Neural crest cell (in vitro differentiated cells): ENCODE measurements around the gene MKLN1. TPM values are rescaled to one million over a fixed set of nuclear protein-coding genes. Genes with fewer than 3 reads are reported as not detected.

Source experiments
- DNase-seq: peaks from one replicate; pipeline ENCODE4 v3.0.0; 2021; ENCODE audit warnings: low read depth, mixed read lengths, low spot score
- H3K27ac Mint-ChIP-seq: one replicate; pipeline ENCODE4 v1.8.0; 2021; ENCODE audit warnings: mild to moderate bottlenecking, mixed read lengths; ENCODE audit not compliant: unreplicated experiment
- H3K27me3 Mint-ChIP-seq: 2 replicates; pipeline ENCODE4 v1.8.0; 2021; ENCODE audit warnings: low read depth, mild to moderate bottlenecking, mixed read lengths
- H3K36me3 Mint-ChIP-seq: 2 replicates; pipeline ENCODE4 v1.8.0; 2021; ENCODE audit warnings: low read depth, mild to moderate bottlenecking, mixed read lengths
- H3K4me1 Mint-ChIP-seq: 2 replicates; pipeline ENCODE4 v1.8.0; 2021; ENCODE audit warnings: mixed read lengths
- H3K4me3 Mint-ChIP-seq: one replicate; pipeline ENCODE4 v1.8.0; 2021; ENCODE audit warnings: mild to moderate bottlenecking, mixed read lengths
- H3K9me3 Mint-ChIP-seq: 2 replicates; pipeline ENCODE4 v1.8.0; 2021; ENCODE audit warnings: mixed read lengths
- CTCF ChIP-seq: fragments of 200-600 bp; sonication (generic); conservative IDR thresholded peaks from 2 replicates; pipeline ENCODE4 v1.5.0; 2021; ENCODE audit warnings: antibody characterized with exemption, mild to moderate bottlenecking
- total RNA-seq: library from RNA; stranded (reverse); gene quantifications from 2 replicates; pipeline ENCODE4 v1.2.1, GENCODE V29; 2021

MKLN1 gene
- total RNA-seq, 1 donor from 2014 or later = 45.7 TPM

GRCh38 chr7:131544449-131545301 is 217.0 kb downstream of the MKLN1 start:
- DNase-seq = no peak
- no peaks in the 10 kb centered on the region for H3K9me3 Mint-ChIP-seq
- TF ChIP-seq CTCF = peak; percentile 10
- no peak overlapping the region for H3K27ac Mint-ChIP-seq
- peaks cover 12% of the 10 kb centered on the region for H3K27me3 Mint-ChIP-seq
- peaks cover 20% of the 10 kb centered on the region for H3K4me1 Mint-ChIP-seq
- no peak overlapping the region for H3K4me3 Mint-ChIP-seq
- H3K36me3 Mint-ChIP-seq = no peaks in the 10 kb centered on the region

- no peak overlapping the region for H3K27ac Mint-ChIP-seq
- H3K9me3 Mint-ChIP-seq = no peaks in the 10 kb centered on the region
- no peaks in the 10 kb centered on the region for H3K36me3 Mint-ChIP-seq
- H3K27me3 Mint-ChIP-seq = peaks cover 17% of the 10 kb centered on the region
- TF ChIP-seq CTCF = no peak
- no peak for DNase-seq
- peaks cover 20% of the 10 kb centered on the region for H3K4me1 Mint-ChIP-seq
- no peak overlapping the region for H3K4me3 Mint-ChIP-seq
Observed at GRCh38 chr7:131546126-131546525, 218.4 kb downstream of the MKLN1 start.

Other genes starting within 250 kb of the MKLN1 start
- 21.4 and 22.5 TPM in 2 replicates for gene PODXL, start 228.8 kb downstream of the MKLN1 start, total RNA-seq